Mucosa of stomach (tissue), 1 donor: ENCODE data around the gene CDHR5.

ENCODE experiments used
- H3K27me3 ChIP-seq: one replicate; pipeline ENCODE4 v1.7.0; 2013; ENCODE audit warnings: mild to moderate bottlenecking, low read length; ENCODE audit not compliant: control insufficient read depth, insufficient read depth
- H3K36me3 ChIP-seq: one replicate; pipeline ENCODE4 v1.7.0; 2013; ENCODE audit warnings: low read length; ENCODE audit not compliant: control insufficient read depth, insufficient read depth
- H3K4me1 ChIP-seq: one replicate; pipeline ENCODE4 v1.7.0; 2013; ENCODE audit warnings: mild to moderate bottlenecking, low read length; ENCODE audit not compliant: control insufficient read depth, insufficient read depth
- H3K4me3 ChIP-seq: one replicate; pipeline ENCODE4 v1.7.0; 2013; ENCODE audit warnings: low read length
- H3K9ac ChIP-seq: one replicate; pipeline ENCODE4 v1.7.0; 2013; ENCODE audit warnings: mild to moderate bottlenecking, low read length, moderate library complexity
- H3K9me3 ChIP-seq: one replicate; pipeline ENCODE4 v1.7.0; 2013; ENCODE audit warnings: mild to moderate bottlenecking, low read length, moderate library complexity; ENCODE audit not compliant: control insufficient read depth
- donor health status: Pancreatic carcinoma.

The CDHR5 gene

GRCh38 chr11:617912-618682, 6.7 kb downstream of the CDHR5 start:
- H3K4me3 ChIP-seq, result no peak overlapping the region
- H3K36me3 ChIP-seq, result peaks cover 3% of the 10 kb centered on the region
- H3K9ac ChIP-seq, result no peak overlapping the region
- peaks cover 27% of the 10 kb centered on the region for H3K4me1 ChIP-seq
- no peaks in the 10 kb centered on the region for H3K9me3 ChIP-seq
- no peaks in the 10 kb centered on the region for H3K27me3 ChIP-seq

DNA sequence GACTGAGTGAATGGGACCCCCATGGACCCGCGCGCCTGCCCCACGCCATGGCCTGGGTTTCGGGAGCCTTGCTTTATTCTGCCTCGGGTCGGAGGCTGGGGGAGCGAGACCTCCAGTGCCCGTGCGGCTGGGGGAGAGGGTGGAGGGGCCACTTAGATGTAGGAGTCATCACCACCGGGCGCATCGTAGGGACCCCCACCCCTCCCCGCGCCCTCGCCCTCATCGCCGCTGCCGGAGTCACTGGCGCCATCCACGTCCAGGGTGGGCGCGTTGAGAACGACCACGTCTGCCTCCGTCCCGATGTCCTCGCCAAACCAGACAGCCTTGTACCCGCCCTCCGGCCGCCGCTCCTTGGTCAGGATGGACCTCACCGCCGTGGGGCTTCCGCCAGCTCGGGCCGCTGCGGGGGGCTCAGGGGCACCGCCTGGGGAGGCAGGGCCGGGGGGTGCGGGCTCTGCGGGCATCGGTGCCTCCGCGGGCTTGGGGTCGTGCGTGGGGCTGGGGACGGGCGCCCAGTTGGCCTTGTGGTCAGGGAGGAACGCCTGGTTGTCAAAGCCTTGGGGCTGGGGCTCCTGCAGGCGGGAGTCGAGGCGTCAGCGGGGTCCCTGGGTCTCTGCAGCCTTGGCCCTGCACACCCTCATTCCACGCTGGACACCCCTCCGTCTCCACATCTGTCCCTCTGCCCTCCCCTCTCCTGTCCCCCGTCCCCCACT, 7.4 kb downstream of the CDHR5 start:
- H3K4me1 ChIP-seq, result peaks cover 35% of the 10 kb centered on the region
- H3K9ac ChIP-seq, result no peak overlapping the region
- H3K36me3 ChIP-seq, result peaks cover 9% of the 10 kb centered on the region

DNA sequence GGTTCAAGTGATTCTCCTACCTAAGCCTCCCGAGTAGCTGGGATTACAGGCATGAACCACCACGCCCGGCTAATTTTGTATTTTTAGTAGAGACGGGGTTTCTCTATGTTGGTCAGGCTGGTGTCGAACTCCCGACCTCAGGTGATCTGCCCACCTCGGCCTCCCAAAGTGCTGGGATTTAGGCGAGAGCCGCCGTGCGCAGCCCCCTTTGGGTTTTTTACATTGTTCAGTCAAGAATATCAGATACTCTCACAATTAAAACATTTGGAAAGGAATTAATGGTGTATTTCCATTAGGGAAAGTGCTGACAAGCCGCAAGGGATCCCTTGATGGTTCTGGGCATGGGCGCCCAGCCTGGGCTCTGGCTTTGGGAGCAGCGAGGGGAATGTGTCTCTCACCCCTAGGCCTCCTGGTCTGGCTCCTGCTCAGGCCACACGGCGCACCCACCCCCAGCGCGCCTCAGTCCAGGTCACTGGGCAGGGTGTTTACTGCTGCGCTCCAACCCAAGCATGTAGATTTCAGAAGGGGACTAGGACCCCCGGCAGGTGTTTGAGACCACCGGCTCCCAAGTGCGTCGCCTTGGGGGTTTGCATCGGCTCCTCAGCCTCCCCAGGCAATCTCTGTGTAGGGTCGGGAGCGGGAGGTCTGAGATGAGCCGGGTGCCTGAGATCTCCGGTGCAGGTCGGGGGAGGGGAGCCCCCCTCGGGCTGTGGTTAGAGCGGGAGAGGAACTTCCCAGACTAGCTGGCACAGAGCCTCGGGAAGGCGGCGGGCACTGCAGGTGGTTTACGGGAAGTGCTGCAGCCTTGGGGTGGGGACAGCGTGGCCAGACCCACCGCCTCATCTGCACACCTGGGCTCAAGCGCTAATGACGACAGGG, 8.2 kb downstream of the CDHR5 start:
- Histone ChIP-seq H3K36me3 (peaks cover 10% of the 10 kb centered on the region), H3K9ac (no peak overlapping the region), H3K4me3 (no peak overlapping the region), H3K9me3 (no peaks in the 10 kb centered on the region), H3K27me3 (no peaks in the 10 kb centered on the region), H3K4me1 (peaks cover 40% of the 10 kb centered on the region)

More for the DNA sequence above, 7.4 kb downstream of the CDHR5 start:
- Histone ChIP-seq H3K4me3 (no peak overlapping the region), H3K27me3 (no peaks in the 10 kb centered on the region), H3K9me3 (no peaks in the 10 kb centered on the region)

- Histone ChIP-seq H3K36me3 (peaks cover 12% of the 10 kb centered on the region), H3K4me3 (peak within 1 kb of the TSS; percentile 21), H3K9me3 (no peaks in the 10 kb centered on the region), H3K9ac (peak within 1 kb of the TSS; percentile 81), H3K4me1 (peaks cover 40% of the 10 kb centered on the region), H3K27me3 (no peaks in the 10 kb centered on the region)
Measured at GRCh38 chr11:615504-616319, 9.0 kb downstream of the CDHR5 start, which contains the start of gene IRF7. Gene IRF7, minus strand, starts transcription at chr11:615950. Its CDS starts 586 bp downstream, at chr11:615364.

- peaks cover 40% of the 10 kb centered on the region for H3K4me1 ChIP-seq
- no peaks in the 10 kb centered on the region for H3K9me3 ChIP-seq
- H3K9ac ChIP-seq, result peak overlapping the region; percentile 81
- H3K4me3 ChIP-seq, result peak overlapping the region; percentile 21
- no peaks in the 10 kb centered on the region for H3K27me3 ChIP-seq
- H3K36me3 ChIP-seq, result peaks cover 19% of the 10 kb centered on the region
Measured at GRCh38 chr11:614623-615503, 9.9 kb downstream of the CDHR5 start.

GRCh38 chr11:614021-614622, 10.6 kb downstream of the CDHR5 start:
- H3K36me3 ChIP-seq, result peaks cover 22% of the 10 kb centered on the region

GRCh38 chr11:613369-613968, 11.3 kb downstream of the CDHR5 start:
- Histone ChIP-seq H3K9ac (no peak overlapping the region), H3K27me3 (no peaks in the 10 kb centered on the region), H3K4me1 (peaks cover 40% of the 10 kb centered on the region), H3K9me3 (no peaks in the 10 kb centered on the region), H3K36me3 (peaks cover 22% of the 10 kb centered on the region), H3K4me3 (no peak overlapping the region)

More at GRCh38 chr11:614021-614622, 10.6 kb downstream of the CDHR5 start:
- H3K9ac ChIP-seq, result peak overlapping the region; percentile 19
- no peaks in the 10 kb centered on the region for H3K9me3 ChIP-seq
- H3K4me3 ChIP-seq, result no peak overlapping the region
- no peaks in the 10 kb centered on the region for H3K27me3 ChIP-seq
- H3K4me1 ChIP-seq, result peaks cover 40% of the 10 kb centered on the region

DNA sequence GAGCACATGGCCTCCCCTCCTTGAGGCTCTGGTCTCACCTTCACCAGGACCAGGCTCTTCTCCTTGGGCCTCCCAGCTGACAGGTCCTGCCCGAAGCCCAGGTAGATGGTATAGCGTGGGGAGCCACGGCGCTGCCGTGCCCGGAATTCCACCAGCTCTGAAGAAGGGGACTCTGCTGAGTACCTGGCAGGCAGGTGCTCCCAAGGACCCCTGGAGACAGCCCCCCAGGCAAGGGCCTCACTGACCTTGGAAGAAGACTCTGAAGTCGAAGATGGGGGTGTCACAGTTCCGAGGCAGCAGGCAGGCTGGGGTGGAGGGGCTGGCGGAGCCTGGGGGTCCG, 11.8 kb downstream of the CDHR5 start:
- Histone ChIP-seq H3K9me3 (no peaks in the 10 kb centered on the region), H3K4me1 (peaks cover 40% of the 10 kb centered on the region), H3K36me3 (peaks cover 22% of the 10 kb centered on the region), H3K4me3 (no peak overlapping the region), H3K27me3 (no peaks in the 10 kb centered on the region), H3K9ac (no peak overlapping the region)

DNA sequence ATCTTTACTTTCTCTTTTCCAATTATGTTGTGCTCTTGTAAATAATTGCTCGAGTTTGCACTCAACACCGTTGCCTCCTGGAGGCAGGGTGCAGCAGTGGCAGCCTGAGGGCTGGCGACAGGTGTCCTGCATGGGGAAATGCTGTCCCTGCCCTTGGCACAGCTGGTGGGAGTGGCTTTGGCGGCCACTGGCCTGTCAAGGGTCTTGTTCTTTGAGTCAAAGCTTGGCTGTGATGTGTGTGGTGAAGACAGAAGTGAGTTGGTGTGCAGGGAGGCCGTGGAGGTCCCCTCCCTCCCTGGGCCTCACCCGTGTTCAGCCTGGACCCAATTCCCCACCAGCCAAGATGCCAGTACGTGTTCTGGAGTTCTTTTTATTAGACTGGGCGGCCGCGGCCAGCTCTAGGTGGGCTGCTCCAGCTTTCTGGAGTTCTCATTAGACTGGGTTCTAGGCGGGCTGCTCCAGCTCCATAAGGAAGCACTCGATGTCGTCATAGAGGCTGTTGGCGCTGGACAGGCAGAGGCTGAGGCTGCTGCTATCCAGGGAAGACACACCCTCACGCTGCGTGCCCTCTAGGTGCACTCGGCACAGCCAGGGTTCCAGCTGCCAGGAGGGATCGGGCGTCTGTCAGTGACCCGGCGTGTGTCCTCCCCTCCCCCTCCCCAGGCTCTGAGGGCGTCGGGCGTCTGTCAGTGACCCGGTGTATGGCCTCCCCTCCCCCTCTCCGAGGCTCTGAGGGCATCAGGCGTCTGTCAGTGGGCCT, 12.4 kb downstream of the CDHR5 start:
- Histone ChIP-seq H3K4me3 (no peak overlapping the region), H3K27me3 (no peaks in the 10 kb centered on the region), H3K9me3 (no peaks in the 10 kb centered on the region), H3K36me3 (peaks cover 22% of the 10 kb centered on the region), H3K4me1 (peaks cover 40% of the 10 kb centered on the region), H3K9ac (no peak overlapping the region)
